ENCODE measurements around the gene ANKS1B. TPM values are rescaled to one million over a fixed set of nuclear protein-coding genes. Genes with fewer than 3 reads are reported as not detected.

ANKS1B gene
- total RNA-seq, 1 experiment from 2014 or later, result 5.8 TPM

DNA sequence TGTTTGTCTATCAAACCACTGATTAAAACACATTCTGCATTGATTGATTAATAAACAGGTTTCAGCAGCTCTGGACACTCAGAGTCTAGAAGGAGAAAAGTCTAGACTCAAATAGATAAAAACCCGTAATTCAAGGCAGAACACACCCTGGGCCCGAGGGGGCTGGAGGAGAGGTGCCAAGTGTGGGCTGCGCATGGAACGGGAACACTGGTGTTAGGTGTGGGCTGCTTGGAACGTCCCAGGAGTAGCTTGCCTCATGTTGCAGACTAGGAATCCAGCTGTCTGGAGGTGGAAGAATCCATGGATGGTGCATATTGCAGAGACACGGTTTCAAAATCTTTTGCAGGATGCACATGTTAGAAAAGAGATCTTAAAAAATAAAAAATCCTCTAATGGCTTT is 1116.7 kb downstream of the ANKS1B start:
- no peak for DNase-seq (ENCODE audit: low spot score)
- H3K27ac Mint-ChIP-seq, result no peak overlapping the region
- peaks cover 2% of the 10 kb centered on the region; the same call in 1 of the 2 replicates for H3K36me3 Mint-ChIP-seq
- H3K27me3 Mint-ChIP-seq (ENCODE audit: low read depth), result peaks cover 58% of the 10 kb centered on the region
- ATAC-seq, result no peak
- TF ChIP-seq E2F4 (CRISPR knock-in tag; IDR thresholded peaks at IDR 0.05; ENCODE audit: borderline replicate concordance, low read depth) (no peak), ZNF532 (CRISPR knock-in tag; IDR thresholded peaks at IDR 0.05; ENCODE audit: borderline replicate concordance) (no peak), ZNF232 (CRISPR knock-in tag; IDR thresholded peaks at IDR 0.05) (no peak), ZNF219 (CRISPR knock-in tag; IDR thresholded peaks at IDR 0.05; ENCODE audit: borderline replicate concordance) (no peak), NFE2L1 (CRISPR knock-in tag; IDR thresholded peaks at IDR 0.05) (no peak), NR3C1 (CRISPR knock-in tag; conservative IDR thresholded peaks at IDR 0.05; ENCODE audit: low read depth) (no peak)
- TF ChIP-seq, protein P1, sequence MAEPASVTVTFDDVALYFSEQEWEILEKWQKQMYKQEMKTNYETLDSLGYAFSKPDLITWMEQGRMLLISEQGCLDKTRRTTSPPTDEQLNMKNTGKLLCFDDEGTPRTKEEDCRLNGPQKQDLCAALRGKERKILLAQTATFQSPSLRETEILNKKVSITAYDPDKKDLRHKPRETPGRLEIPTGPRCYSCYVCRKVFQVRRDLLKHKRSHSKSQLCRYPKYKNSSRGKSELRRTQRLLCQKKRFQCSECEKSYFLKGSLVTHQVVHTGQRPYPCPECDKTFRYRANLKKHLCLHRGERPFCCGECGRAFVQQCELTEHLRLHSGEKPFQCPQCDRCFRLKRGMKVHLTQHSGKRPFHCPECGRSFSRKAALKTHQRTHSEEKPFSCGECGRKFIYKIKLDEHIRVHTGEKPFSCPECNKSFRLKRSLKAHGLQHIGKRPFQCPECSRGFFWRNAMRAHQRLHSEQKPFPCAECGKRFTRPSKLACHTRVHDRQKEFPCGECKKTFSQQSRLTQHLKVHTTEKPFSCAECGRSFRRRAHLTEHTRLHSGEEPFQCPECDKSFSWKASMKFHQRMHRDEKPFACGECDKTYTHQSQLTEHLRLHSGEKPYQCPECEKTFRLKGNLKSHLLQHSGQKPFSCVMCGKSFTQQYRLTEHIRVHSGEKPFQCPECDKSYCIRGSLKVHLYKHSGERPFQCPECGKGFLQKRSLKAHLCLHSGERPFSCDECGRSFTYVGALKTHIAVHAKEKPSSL (CRISPR knock-in tag; conservative IDR thresholded peaks at IDR 0.05), result no peak
- TF ChIP-seq, protein P2, sequence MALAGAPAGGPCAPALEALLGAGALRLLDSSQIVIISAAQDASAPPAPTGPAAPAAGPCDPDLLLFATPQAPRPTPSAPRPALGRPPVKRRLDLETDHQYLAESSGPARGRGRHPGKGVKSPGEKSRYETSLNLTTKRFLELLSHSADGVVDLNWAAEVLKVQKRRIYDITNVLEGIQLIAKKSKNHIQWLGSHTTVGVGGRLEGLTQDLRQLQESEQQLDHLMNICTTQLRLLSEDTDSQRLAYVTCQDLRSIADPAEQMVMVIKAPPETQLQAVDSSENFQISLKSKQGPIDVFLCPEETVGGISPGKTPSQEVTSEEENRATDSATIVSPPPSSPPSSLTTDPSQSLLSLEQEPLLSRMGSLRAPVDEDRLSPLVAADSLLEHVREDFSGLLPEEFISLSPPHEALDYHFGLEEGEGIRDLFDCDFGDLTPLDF (CRISPR knock-in tag; IDR thresholded peaks at IDR 0.05), result no peak
- TF ChIP-seq, protein P3, sequence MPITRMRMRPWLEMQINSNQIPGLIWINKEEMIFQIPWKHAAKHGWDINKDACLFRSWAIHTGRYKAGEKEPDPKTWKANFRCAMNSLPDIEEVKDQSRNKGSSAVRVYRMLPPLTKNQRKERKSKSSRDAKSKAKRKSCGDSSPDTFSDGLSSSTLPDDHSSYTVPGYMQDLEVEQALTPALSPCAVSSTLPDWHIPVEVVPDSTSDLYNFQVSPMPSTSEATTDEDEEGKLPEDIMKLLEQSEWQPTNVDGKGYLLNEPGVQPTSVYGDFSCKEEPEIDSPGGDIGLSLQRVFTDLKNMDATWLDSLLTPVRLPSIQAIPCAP (CRISPR knock-in tag; IDR thresholded peaks at IDR 0.05), result no peak
- H3K9me3 Mint-ChIP-seq, result peaks cover 15% of the 10 kb centered on the region
- ChIA-PET POLR2A (no interaction called here), CTCF (interaction anchor here (1.5 kb wide), 1 partner anchor 69 kb away, joined by 5 read pairs; no protein-coding TSS in a partner anchor)
- H3K4me1 Mint-ChIP-seq, result peaks cover 19% of the 10 kb centered on the region
- no peak overlapping the region for H3K4me3 Mint-ChIP-seq

DNA sequence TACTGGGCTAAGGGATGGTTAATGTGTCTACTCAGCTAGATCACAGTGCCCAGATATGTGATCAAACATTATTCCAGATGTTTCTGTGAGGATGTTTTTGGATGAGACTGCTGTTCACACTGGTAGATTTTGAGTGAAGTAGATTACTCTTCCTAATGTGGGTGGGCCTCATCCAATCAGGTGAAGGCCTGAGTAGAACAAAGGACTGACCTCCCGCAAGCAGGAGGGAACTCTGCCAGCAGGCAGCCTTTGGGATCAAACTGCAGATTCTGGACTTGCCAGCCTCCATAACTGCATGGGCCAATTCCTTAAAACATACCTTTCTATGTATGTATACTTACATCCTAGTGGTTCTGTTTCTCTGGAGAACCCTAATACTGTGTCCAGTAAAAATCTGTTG is 1120.4 kb downstream of the ANKS1B start:
- H3K9me3 Mint-ChIP-seq, result peaks cover 15% of the 10 kb centered on the region
- TF ChIP-seq USF1 (CRISPR knock-in tag; IDR thresholded peaks at IDR 0.05) (no peak), CBFB (CRISPR knock-in tag; IDR thresholded peaks at IDR 0.05; ENCODE audit: low read depth) (no peak), NR3C1 (CRISPR knock-in tag; conservative IDR thresholded peaks at IDR 0.05; ENCODE audit: low read depth) (no peak), GTF2I (CRISPR knock-in tag; conservative IDR thresholded peaks at IDR 0.05) (0 out of 2 replicates have a peak, but pooled peaks have one; percentile 60), ZNF121 (CRISPR knock-in tag; IDR thresholded peaks at IDR 0.05) (no peak), EMX1 (CRISPR knock-in tag; IDR thresholded peaks at IDR 0.05) (no peak), KAT7 (CRISPR knock-in tag; IDR thresholded peaks at IDR 0.05; ENCODE audit: borderline replicate concordance) (no peak), MLX (CRISPR knock-in tag; IDR thresholded peaks at IDR 0.05) (no peak)
- peaks cover 34% of the 10 kb centered on the region for H3K4me1 Mint-ChIP-seq
- CTCF ChIA-PET, result no interaction called here
- no peak for ATAC-seq
- peaks cover 60% of the 10 kb centered on the region for H3K27me3 Mint-ChIP-seq (ENCODE audit: low read depth)
- H3K4me3 Mint-ChIP-seq, result no peak overlapping the region
- no peak overlapping the region for H3K27ac Mint-ChIP-seq
- POLR2A ChIA-PET, result no interaction called here
- no peak for DNase-seq (ENCODE audit: low spot score)
- H3K36me3 Mint-ChIP-seq, result peaks cover 2% of the 10 kb centered on the region; the same call in 1 of the 2 replicates
